NCI-H526 treated with DMSO at 0.1 percent for 48 hours (cell line): Measurements from ENCODE around the gene MRPL51.
A peak's percentile ranks its signal among the peaks of the same experiment; 100 is the strongest.
"Not testable (repeated sequence)": the region's sequence is repeated elsewhere in the genome, so short reads cannot be mapped to it uniquely, and the experiment has no call there.

Experiments
- DNase-seq: peaks from one replicate; lab custom pipeline; 2025; lab: John Stamatoyannopoulos, UW

The MRPL51 gene

GRCh38 chr12:6488240-6488639 lies 4.8 kb downstream of the MRPL51 start:
- no peak for DNase-seq

DNA sequence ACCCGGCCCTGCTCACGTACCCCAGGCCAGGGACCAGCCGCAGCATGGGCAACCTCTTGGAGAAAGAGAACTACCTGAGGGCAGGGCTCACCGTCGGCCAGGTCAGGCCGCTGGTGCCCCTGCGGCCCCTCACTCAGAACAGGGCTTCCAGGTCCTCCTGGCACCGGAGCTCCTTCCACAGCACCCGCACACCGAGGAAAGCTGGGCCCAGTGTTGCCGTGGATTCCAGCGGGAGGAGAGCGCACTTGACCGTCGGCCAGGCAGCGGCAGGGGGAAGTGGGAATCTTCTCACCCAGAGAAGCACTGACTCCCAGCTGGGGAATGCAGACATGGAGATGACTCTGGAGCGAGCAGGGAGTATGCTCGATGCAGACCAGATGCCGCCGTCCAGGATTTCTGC lies 14.6 kb downstream of the MRPL51 start:
- DNase-seq, result no peak

- not testable (repeated sequence) for DNase-seq
Observed at GRCh38 chr12:6477601-6478377, 15.3 kb downstream of the MRPL51 start.

- no peak for DNase-seq
Observed at GRCh38 chr12:6476489-6476888, 16.6 kb downstream of the MRPL51 start.

DNA sequence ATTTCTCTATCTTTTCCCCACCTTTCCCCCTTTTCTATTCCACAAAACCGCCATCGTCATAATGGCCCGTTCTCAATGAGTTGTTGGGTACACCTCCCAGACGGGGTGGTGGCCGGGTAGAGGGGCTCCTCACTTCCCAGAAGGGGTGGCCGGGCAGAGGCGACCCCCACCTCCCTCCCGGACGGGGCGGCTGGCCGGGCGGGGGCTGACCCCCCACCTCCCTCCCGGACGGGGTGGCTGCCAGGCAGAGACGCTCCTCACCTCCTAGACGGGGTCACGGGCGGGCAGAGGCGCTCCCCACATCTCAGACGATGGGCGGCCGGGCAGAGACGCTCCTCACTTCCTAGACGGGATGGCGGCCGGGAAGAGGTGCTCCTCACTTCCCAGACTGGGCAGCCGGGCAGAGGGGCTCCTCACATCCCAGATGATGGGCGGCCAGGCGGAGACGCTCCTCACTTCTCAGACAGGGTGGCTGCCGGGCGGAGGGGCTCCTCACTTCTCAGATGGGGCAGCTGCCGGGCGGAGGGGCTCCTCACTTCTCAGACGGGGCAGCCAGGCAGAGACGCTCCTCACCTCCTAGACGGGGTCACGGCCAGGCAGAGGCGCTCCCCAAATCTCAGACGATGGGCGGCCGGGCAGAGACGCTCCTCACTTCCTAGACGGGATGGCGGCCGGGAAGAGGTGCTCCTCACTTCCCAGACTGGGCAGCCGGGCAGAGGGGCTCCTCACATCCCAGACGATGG lies 17.7 kb downstream of the MRPL51 start:
- not testable (repeated sequence) for DNase-seq

DNA sequence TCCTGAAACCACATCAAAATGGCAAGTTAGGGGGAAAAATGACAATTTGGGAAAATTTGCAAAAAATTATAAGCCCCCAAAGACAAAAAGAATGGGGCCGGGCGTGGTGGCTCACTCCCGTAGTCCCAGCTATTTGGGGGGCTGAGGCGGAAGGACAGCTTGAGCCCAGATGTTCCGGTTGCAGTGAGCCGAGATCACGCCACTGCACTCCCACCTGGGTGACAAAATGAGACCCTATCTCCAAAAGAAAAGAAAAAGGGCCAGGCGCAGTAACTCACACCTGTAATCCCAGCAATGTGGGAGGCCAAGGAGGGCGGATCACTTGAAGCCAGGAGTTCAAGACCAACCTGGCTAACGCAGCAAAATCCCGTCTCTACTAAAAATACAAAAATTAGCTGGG lies 20.6 kb downstream of the MRPL51 start:
- no peak for DNase-seq

GRCh38 chr12:6471989-6472360 lies 21.1 kb downstream of the MRPL51 start:
- no peak for DNase-seq

- DNase-seq, result peak; percentile 90
Observed at GRCh38 chr12:6470375-6471163, 22.5 kb downstream of the MRPL51 start, which contains the start of gene VAMP1. Gene VAMP1, minus strand, starts transcription at chr12:6470677. Its CDS starts 146 bp downstream, at chr12:6470531.

DNA sequence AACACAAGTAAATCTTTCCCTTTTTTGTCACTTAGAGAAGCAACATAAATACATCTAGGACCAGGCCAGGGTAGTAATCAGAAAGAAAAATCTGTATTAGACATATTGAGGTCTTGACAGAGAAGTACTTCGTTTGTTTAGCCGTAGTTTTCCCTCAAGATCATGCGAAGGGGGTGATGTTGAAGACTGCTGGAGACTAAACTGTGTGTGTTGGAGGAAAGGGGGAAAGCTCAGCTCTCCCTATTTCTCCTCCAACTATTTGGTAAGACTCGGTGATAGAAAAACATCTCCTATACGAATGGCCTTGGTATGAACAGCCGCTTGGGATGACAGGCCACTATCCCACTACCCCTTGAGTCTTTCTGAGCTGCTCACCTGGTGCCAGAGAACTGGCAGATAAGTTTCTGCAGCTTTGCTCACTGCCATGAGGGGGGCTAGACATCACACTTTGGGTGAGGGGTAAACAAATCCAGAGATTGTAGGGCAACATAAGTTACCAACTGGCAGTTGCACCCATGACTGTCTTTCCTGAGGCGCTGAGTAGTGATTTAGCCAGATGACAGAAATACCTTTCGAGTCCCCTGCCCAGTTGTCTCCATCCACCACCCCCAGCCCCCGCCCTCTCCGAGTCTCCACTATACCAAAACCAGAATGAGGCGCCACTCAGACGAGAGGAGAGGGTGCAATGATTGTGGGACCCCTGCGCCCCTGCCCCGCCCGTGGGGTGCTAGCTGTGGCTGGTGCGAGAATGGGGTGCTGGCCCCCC lies 23.3 kb downstream of the MRPL51 start:
- DNase-seq, result no peak

DNA sequence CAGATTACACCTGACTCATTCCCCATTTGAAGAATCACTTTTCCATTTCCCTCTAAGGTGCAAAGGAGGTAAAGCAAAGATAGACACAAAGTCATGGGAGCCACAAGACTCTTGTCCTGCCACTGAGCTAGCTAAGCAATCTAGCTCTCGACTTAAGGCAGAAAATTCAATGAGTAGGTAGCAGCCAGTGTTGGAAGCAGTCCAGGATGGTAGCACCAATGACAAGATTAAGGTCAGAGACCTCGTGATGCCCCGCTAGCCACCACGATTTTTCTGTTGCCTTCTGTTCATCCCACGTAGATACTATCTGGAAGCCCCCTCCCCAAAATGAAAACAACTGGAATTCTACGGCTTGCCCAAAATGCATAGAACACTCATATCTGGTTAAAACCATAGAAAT lies 24.0 kb downstream of the MRPL51 start:
- no peak for DNase-seq

DNA sequence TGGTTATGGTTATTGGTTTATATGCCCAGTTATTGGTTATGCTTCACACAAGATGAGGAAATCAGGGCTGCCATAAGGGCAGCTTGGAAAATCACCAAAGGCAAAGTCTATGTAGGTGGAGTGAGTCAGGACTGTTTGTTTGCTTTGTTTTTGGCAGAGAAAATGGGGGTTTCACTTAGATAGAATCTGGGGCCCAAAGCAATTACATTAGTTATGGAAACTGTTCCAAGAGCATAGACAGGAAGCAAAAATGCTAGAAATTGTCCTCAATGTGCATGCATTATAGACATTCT lies 24.8 kb downstream of the MRPL51 start:
- no peak for DNase-seq

DNA sequence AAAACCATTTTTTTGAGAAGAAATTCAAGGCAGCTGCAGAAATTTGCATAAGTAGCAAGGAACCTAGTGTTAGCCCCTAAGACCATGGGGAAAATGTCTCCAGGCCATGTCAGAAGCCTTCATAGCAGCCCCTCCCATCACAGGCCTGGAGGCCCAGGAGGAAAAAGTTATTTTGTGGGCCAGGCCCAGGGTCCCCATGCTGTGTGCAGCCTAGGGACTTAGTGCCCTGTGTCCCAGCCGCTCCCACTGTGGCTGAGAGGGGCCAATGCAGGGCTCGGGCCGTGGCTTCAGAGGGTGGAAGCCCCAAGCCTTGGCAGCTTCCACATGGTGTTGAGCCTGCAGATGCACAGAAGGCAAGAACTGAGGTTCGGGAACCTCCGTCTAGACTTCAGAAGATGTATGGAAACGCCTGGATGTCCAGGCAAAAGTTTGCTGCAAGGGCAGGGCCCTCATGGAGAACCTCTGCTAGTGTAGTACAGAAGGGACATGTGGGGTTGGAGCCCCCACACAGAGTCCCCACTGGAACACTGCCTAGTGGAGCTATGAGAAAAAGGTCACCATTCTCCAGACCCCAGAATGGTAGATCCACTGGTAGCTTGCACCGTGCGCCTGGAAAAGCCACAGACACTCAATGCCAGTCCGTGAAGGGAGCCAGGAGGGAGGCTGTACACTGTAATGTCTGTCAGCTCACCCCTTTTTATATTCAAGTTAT lies 25.3 kb downstream of the MRPL51 start:
- DNase-seq, result not testable (repeated sequence)

DNA sequence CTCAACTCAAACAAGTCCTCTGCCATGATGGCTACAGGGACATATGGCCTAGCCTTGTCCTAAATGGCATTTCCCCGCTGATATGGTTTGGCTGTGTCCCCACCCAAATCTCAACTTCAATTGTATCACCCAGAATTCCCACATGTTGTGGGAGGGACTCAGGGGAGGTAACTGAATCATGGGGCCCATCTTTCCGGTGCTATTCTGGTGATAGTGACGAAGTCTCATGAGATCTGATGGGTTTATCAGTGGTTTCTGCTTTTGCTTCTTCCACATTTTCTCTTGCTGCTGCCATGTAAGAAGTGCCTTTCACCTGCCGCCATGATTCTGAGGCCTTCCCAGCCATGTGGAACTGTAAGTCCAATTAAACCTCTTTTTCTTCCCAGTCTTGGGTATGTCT lies 26.3 kb downstream of the MRPL51 start:
- DNase-seq, result not testable (repeated sequence)

- DNase-seq, result no peak
Observed at GRCh38 chr12:6466184-6466573, 26.9 kb downstream of the MRPL51 start.

DNA sequence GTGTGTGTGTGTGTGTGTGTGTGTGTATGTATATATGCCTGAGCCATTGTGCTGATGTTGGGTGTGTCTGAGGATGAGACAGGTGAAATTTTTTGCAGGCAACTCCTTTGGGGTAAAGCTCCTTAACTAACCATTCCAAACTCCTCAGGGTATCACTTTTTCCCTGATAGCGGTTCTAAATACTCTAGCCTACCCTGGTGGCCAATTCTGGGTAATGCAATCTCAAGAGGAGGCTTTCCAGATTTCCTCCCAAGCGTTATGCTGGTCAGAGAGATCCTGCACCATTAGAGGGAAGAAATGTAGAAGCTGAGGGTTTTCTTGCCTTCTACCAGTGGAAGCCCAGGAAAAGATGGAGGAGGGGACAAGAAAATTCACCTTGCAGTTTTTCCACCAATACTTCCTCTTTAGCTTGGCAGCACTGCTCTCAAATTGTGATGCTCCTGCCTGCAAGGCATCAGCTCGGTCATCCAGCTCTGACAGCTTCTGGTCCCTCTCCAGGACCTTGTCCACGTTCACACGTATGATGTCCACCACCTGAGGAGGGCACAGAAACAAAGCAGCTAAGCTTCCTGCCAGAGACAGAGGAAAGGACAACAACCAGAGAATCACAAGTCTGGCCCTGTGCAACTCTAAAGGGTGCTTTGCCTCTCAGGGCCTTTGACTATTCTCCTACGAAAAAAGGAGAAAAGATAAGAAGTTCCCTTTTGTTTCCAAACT lies 27.4 kb downstream of the MRPL51 start:
- DNase-seq, result peak; percentile 56

DNA sequence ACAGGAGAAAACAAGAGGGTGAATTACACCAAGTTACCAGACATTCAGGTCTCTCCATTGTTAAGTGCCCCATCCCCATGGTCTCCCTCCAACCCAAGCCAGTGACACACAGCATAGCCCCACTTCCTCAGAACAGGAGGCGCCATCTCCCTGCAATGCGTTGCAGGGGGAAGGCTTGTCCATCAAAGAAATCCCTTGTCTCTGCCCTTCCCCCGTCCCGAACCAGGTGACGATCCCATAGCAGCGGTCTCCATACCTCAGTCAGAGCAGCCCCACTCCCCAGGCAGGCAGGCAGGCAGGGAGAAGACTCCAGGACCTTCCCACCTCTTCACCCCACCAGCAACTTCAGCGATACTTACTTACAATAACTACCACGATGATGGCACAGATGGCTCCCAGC lies 28.5 kb downstream of the MRPL51 start:
- DNase-seq, result no peak

- DNase-seq, result no peak
Observed at GRCh38 chr12:6463858-6464257, 29.2 kb downstream of the MRPL51 start.

DNA sequence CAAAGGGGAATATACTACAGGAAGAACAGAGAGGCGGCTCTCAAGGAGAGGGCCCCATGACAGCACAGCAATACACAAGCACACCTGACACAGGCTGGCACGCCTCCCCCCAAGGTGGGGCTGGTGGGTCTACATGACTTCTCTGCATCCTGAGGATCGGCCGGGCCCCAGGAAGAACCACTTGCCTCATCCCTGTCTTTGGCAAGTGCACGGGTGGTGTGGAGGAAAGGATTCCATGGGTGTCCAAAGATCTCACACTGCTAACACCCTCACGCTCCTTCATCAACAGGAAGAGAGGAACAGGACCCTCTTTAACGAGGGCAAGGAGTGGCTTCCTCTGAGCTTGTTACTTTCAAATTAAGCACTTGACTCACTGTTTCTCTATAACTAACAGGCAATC lies 29.8 kb downstream of the MRPL51 start:
- no peak for DNase-seq

DNA sequence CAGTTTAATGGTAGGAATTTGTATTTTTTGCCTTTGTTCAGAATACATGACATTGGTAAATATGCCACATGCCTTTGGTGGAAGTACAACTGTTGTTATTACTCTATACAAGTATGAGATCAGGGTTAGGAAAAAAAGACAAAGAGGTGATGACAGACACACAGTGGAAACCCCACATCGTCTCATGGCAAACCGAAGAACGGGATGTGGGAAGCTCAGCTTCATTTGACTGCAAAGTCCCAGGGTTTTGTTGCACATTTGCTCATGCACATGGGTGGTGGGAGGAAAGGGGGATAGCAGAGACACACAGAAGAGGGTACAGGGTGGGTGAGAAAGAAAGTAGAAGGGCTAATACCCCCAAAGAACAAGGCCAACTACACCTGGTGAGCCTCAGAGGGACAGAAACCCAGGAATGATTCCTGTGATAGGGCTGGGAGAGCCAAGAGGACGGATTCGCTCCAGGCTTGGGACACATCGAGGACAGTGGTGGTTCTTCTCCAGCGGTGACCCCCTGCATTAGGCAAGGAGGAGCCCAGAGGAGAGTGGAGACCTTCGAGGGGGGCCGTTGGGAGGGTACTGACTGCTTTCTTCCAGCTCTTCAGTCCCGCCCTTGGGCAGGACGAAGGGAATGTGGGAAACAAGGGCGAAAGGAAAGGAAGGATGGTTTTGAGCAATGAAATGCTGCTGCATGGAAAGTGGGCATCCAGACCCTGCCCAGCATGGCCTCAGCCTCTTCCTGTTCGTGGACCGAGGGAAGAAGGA lies 30.6 kb downstream of the MRPL51 start:
- no peak for DNase-seq
